DND-41 (cell line): Measurements from ENCODE around the gene MYT1.

Source experiments
- EZH2 ChIP-seq: IDR thresholded peaks from 3 replicates; pipeline ENCODE4 v1.6.1; 2012; ENCODE audit warnings: borderline replicate concordance, low read depth, mild to moderate bottlenecking, moderate library complexity, low read length, inconsistent platforms; ENCODE audit not compliant: severe bottlenecking
- TF ChIP-seq, protein P1 (sequence below): IDR thresholded peaks from 2 replicates; pipeline ENCODE4 v1.5.1; 2012; ENCODE audit warnings: borderline replicate concordance, low read length, moderate library complexity, mild to moderate bottlenecking; ENCODE audit not compliant: poor library complexity, severe bottlenecking; ENCODE audit errors: extremely low read depth

DNA sequence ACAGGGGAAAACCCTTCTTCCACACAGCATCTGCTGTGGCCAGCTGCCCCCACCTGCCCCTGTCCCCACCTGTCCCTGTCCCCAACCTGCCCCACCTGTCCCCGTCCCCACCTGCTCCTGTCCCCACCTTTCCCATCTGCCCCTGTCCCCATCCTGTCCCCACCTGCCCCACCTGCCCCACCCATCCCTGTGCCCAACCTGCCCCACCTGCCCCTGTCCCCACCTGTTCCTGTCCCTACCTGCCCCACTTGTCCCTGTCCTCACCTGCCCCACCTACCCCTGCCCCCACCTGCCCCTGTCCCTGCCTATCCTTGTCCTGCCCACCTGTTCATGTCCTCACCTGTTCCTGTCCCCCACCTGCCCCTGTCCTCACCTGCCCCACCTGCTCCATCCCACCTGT, 6.4 kb upstream of the MYT1 start:
- TF ChIP-seq, protein P1, sequence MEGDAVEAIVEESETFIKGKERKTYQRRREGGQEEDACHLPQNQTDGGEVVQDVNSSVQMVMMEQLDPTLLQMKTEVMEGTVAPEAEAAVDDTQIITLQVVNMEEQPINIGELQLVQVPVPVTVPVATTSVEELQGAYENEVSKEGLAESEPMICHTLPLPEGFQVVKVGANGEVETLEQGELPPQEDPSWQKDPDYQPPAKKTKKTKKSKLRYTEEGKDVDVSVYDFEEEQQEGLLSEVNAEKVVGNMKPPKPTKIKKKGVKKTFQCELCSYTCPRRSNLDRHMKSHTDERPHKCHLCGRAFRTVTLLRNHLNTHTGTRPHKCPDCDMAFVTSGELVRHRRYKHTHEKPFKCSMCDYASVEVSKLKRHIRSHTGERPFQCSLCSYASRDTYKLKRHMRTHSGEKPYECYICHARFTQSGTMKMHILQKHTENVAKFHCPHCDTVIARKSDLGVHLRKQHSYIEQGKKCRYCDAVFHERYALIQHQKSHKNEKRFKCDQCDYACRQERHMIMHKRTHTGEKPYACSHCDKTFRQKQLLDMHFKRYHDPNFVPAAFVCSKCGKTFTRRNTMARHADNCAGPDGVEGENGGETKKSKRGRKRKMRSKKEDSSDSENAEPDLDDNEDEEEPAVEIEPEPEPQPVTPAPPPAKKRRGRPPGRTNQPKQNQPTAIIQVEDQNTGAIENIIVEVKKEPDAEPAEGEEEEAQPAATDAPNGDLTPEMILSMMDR = no peak
- TF ChIP-seq EZH2 = no peak
